H1 (cell line): ENCODE measurements around the gene MECP2.

Experiments
- JUN ChIP-seq: IDR thresholded peaks from 2 replicates; pipeline ENCODE4 v1.6.1; 2011; ENCODE audit warnings: low read depth, mild to moderate bottlenecking, improper control_type of control experiment, low read length
- KDM4A ChIP-seq: IDR thresholded peaks from one replicate; pipeline ENCODE4 v1.7.1; 2012; ENCODE audit warnings: low read depth, mild to moderate bottlenecking, moderate library complexity, low read length, inconsistent platforms; ENCODE audit not compliant: severe bottlenecking
- TAF1 ChIP-seq: IDR thresholded peaks from 2 replicates; pipeline ENCODE4 v1.6.1; 2011; ENCODE audit warnings: mild to moderate bottlenecking, low read depth, low read length
- TF ChIP-seq, protein P1 (sequence below), 3 experiments: IDR thresholded peaks; 1 replicate in 2 of 3; 2 replicates in 1 of 3; pipeline versions ENCODE4 v1.5.1 to v1.6.1; 2011; ENCODE audit warnings: low read length in 3 of 3, mild to moderate bottlenecking in 3 of 3, inconsistent platforms in 2 of 3, low read depth in 1 of 3, moderate library complexity in 1 of 3; ENCODE audit not compliant: insufficient read depth in 1 of 3; ENCODE audit errors: control extremely low read depth in 1 of 3

DNA sequence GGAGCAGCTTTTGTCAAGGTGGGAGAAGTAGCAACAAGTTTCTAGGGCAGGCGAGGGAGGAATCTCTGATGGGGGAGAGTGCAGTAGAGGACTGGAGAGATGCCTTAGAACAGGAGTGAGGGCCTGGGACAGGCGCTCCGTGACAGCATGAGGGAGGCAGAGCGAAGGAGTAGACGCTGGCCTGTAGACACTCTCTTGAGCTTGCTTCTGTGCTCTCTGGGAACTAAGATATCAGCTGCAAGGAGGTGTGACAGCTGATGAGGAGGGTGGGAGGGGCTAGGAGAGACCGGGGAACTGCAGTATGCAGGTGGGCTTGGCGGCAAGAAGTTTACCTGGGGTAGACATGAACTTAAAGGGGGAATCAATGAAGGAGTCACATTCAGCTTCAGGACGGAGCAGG, 35.7 kb downstream of the MECP2 start:
- TF ChIP-seq, protein P1, sequence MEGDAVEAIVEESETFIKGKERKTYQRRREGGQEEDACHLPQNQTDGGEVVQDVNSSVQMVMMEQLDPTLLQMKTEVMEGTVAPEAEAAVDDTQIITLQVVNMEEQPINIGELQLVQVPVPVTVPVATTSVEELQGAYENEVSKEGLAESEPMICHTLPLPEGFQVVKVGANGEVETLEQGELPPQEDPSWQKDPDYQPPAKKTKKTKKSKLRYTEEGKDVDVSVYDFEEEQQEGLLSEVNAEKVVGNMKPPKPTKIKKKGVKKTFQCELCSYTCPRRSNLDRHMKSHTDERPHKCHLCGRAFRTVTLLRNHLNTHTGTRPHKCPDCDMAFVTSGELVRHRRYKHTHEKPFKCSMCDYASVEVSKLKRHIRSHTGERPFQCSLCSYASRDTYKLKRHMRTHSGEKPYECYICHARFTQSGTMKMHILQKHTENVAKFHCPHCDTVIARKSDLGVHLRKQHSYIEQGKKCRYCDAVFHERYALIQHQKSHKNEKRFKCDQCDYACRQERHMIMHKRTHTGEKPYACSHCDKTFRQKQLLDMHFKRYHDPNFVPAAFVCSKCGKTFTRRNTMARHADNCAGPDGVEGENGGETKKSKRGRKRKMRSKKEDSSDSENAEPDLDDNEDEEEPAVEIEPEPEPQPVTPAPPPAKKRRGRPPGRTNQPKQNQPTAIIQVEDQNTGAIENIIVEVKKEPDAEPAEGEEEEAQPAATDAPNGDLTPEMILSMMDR (IDR thresholded peaks at IDR 0.05; ENCODE audit: control extremely low read depth in 1 of 3, insufficient read depth in 1 of 3, low read depth in 1 of 3, low read length in 3 of 3): no peak
- TF ChIP-seq JUN: no peak
- TF ChIP-seq KDM4A: no peak
- no peak for TF ChIP-seq TAF1
